CD4-positive, CD25-positive, alpha-beta regulatory T cell (primary cell): Measurements from ENCODE around the gene PRSS38. TPM values are rescaled to one million over a fixed set of nuclear protein-coding genes. Genes with fewer than 3 reads are reported as not detected.
A peak's percentile ranks its signal among the peaks of the same experiment; 100 is the strongest.

Experiments used
- ATAC-seq, 2 donors: fragments of 150-1000 bp; cut with Tn5 transposase; one replicate each; pipeline ENCODE4 v1.10.0; 2021; ENCODE audit warnings: low read depth in 2 of 2, moderate number of reproducible peaks in 2 of 2, moderate library complexity in 1 of 2
- DNase-seq, 3 donors: peaks; one replicate each; pipeline versions ENCODE4 v3.0.0 to v3.0.0-alpha.2; 2012 to 2022; ENCODE audit warnings: mixed read lengths in 1 of 3
- H3K27ac ChIP-seq: one replicate; pipeline ENCODE4 v1.7.0; 2013; ENCODE audit warnings: mild to moderate bottlenecking, low read length; ENCODE audit not compliant: insufficient read depth, poor library complexity, severe bottlenecking
- H3K27me3 ChIP-seq: one replicate; pipeline ENCODE4 v1.7.0; 2013; ENCODE audit warnings: low read length; ENCODE audit not compliant: control insufficient read depth, insufficient read depth
- H3K36me3 ChIP-seq: one replicate; pipeline ENCODE4 v1.7.0; 2013; ENCODE audit warnings: mild to moderate bottlenecking, low read length, moderate library complexity; ENCODE audit not compliant: control insufficient read depth, insufficient read depth
- H3K4me1 ChIP-seq: 2 replicates; pipeline ENCODE4 v1.7.0; 2013; ENCODE audit warnings: mild to moderate bottlenecking, low read length; ENCODE audit not compliant: insufficient read depth, control insufficient read depth, poor library complexity, severe bottlenecking
- H3K4me3 ChIP-seq: one replicate; pipeline ENCODE4 v1.7.0; 2013; ENCODE audit warnings: low read depth, mild to moderate bottlenecking, low read length, moderate library complexity
- H3K9me3 ChIP-seq, 2 experiments: 1 replicate in 1 of 2; 2 replicates in 1 of 2; pipeline ENCODE4 v1.7.0; 2013; ENCODE audit warnings: low read length in 2 of 2, mild to moderate bottlenecking in 1 of 2, moderate library complexity in 1 of 2; ENCODE audit not compliant: control insufficient read depth in 2 of 2
- H3K27ac Mint-ChIP-seq, 3 donors: one replicate each; pipeline ENCODE4 v1.8.0; 2020 to 2022; ENCODE audit warnings: mild to moderate bottlenecking in 3 of 3, mixed read lengths in 3 of 3, moderate library complexity in 2 of 3
- H3K27me3 Mint-ChIP-seq: one replicate; pipeline ENCODE4 v1.8.0; 2022; ENCODE audit warnings: mild to moderate bottlenecking, mixed read lengths
- H3K36me3 Mint-ChIP-seq: one replicate; pipeline ENCODE4 v1.8.0; 2020; ENCODE audit warnings: mixed read lengths
- H3K4me1 Mint-ChIP-seq, 4 donors: one replicate each; pipeline ENCODE4 v1.8.0; 2020 to 2022; ENCODE audit warnings: mixed read lengths in 4 of 4, mild to moderate bottlenecking in 1 of 4
- H3K4me3 Mint-ChIP-seq, 4 donors: one replicate each; pipeline ENCODE4 v1.8.0; 2020 to 2022; ENCODE audit warnings: mild to moderate bottlenecking in 4 of 4, mixed read lengths in 4 of 4, moderate library complexity in 3 of 4
- H3K9me3 Mint-ChIP-seq, 7 donors: one replicate each; pipeline ENCODE4 v1.8.0; 2020 to 2022; ENCODE audit warnings: mixed read lengths in 7 of 7, mild to moderate bottlenecking in 3 of 7, moderate library complexity in 2 of 7
- polyA plus RNA-seq, 4 donors: library from polyadenylated mRNA; unstranded; fragments of 300-500 nt; fragmentation: Illumina TruSeq; gene quantifications; one replicate each; pipeline ENCODE4 v1.2.3, GENCODE V29; 2021
- total RNA-seq: library from RNA; stranded (reverse); gene quantifications from one replicate; pipeline ENCODE4 v1.2.3, GENCODE V29; 2022

The PRSS38 gene
- total and polyA plus RNA-seq, 5 donors from 2014 or later = not detected

DNA sequence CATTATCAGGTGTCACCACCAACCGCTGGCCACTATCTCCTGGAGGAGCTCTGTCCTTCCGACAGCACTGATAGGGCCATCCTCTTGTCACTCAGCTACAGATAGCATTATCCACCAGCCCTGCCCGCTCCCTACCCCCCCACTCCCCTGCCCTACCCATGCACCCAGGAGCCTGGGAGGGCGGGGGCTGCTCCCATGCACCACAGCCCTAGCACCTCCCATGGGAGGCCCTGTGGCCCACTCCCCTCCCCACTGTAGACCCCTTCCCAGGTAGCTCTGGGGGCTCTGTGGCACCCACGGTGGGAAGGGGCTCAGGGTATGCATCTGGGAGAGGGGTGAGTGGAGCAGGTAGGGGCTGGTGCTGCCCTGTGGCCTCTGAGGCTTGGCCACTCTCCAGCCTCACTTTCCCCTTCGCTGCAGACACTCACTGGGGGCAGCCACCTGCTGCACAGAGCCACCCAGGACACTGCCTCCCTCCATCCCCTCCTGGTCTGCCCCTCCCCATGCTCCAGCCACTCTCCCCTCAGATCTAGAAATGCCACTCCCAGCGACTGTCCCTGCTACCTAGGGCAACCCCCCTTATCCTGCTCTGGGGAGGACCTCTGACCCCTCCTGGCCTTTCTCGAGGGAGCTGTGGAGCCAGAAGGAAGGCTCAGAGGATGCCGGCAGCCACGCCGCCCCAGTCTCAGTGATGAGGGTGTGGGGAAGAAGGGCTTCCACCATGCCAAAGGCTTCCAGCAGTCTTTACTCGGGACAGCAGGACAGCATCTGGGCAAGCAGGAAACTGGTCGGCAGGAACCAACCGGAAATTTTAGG lies 73.8 kb downstream of the PRSS38 start:
- DNase-seq (no peak), ATAC-seq (no peak)
- Mint-ChIP-seq H3K27ac (peak overlapping the region in 2 of 3 donors; percentile 38 to 91), H3K4me3 (peak overlapping the region in 3 of 4 donors; percentile 43 to 76 (median 58)), H3K27me3 (peaks cover 5% of the 10 kb centered on the region), H3K9me3 (no peaks in the 10 kb centered on the region), H3K4me1 (peaks cover 0 to 30% (median 6%) of the 10 kb centered on the region in 4 donors), H3K36me3 (no peaks in the 10 kb centered on the region)
- H3K4me3 ChIP-seq = no peak overlapping the region
- peak overlapping the region; percentile 74 for H3K27ac ChIP-seq
- H3K9me3 ChIP-seq = no peaks in the 10 kb centered on the region
- H3K36me3 ChIP-seq = no peaks in the 10 kb centered on the region
- H3K27me3 ChIP-seq = no peaks in the 10 kb centered on the region
- H3K4me1 ChIP-seq = peaks cover 45% of the 10 kb centered on the region

DNA sequence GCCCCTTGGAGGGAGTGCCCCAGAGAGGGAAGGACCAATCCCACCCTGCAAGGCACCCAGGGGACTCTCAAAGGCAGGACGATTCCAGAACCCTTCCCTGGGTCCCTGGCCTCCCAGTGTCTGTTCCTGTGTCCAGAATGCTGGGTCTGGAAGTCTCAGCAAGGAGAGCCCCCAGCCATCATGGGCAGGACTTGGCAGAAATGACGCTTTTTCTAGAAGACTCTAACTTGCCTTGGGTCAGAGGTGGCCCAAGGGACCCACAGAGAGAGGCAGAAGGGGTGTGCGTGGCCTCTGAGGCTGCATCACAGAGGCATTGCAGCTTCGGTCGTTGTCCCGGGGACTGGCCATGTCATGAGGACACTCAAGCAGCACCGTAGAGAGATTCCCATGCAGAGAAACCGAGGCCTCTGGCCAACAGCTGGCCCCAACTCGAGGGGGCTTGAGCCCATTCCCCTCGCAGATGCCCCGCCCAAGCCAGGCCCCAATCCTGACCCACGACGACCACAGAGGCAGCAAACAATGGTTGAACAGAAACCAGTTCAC lies 74.5 kb downstream of the PRSS38 start:
- H3K36me3 Mint-ChIP-seq = no peaks in the 10 kb centered on the region
- no peak overlapping the region for H3K4me3 Mint-ChIP-seq
- no peak for ATAC-seq
- Histone ChIP-seq H3K27ac (no peak overlapping the region), H3K4me3 (no peak overlapping the region), H3K36me3 (no peaks in the 10 kb centered on the region), H3K9me3 (no peaks in the 10 kb centered on the region), H3K4me1 (peaks cover 38% of the 10 kb centered on the region), H3K27me3 (no peaks in the 10 kb centered on the region)
- no peaks in the 10 kb centered on the region for H3K9me3 Mint-ChIP-seq
- no peak for DNase-seq
- H3K4me1 Mint-ChIP-seq = peaks cover 0 to 25% (median 5%) of the 10 kb centered on the region in 4 donors
- peak overlapping the region in 1 of 3 donors; percentile 78 for H3K27ac Mint-ChIP-seq
- peaks cover 5% of the 10 kb centered on the region for H3K27me3 Mint-ChIP-seq

- Histone ChIP-seq H3K4me3 (no peak overlapping the region), H3K4me1 (peaks cover 31% of the 10 kb centered on the region), H3K9me3 (no peaks in the 10 kb centered on the region), H3K27ac (no peak overlapping the region), H3K27me3 (no peaks in the 10 kb centered on the region), H3K36me3 (no peaks in the 10 kb centered on the region)
- Mint-ChIP-seq H3K36me3 (no peaks in the 10 kb centered on the region), H3K27ac (peak overlapping the region in 1 of 3 donors; percentile 73), H3K27me3 (peaks cover under 1% of the 10 kb centered on the region), H3K4me1 (peaks cover 0 to 18% (median 1%) of the 10 kb centered on the region in 4 donors), H3K4me3 (no peak overlapping the region), H3K9me3 (no peaks in the 10 kb centered on the region)
- no peak for ATAC-seq
- DNase-seq = no peak
Observed at GRCh38 chr1:227890451-227891222, 75.2 kb downstream of the PRSS38 start.

DNA sequence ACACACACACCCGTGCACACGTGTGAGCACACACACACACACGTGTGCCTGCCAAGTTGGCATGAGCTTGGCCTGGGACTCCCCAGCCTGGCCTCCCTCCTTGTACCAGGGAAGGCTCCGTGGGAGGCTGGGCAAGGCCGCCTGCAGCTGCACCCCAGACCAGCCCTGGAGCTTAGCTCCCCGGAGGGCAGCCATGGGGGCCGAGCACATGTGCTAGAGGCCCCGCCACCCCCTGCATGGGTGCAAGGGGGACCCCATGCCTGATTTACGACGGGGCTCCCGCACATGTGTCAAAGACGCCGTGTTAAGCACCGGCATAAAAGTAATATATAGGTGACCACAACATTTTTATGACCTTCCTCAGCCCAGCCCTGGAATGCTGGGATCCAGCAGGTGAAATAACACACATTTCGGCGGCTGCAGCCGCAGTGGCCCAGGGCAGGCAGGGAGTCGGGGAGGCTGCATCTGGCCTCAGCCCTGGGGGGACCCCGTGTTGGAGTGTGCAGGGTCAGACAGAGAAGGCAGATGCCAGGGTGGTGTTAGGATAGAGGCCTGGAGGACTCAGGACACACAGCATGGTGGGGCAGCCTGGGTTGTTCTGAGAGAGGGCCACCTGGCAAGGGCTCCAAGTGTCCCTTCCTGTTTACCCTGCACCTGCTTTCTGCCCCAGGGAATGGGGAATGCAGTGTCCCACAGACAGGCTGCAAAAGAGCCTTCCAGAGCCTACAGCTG lies 75.9 kb downstream of the PRSS38 start:
- Histone ChIP-seq H3K9me3 (no peaks in the 10 kb centered on the region), H3K36me3 (no peaks in the 10 kb centered on the region), H3K27ac (no peak overlapping the region), H3K27me3 (no peaks in the 10 kb centered on the region), H3K4me3 (no peak overlapping the region), H3K4me1 (peaks cover 24% of the 10 kb centered on the region)
- no peaks in the 10 kb centered on the region for H3K36me3 Mint-ChIP-seq
- H3K9me3 Mint-ChIP-seq = no peaks in the 10 kb centered on the region
- H3K4me1 Mint-ChIP-seq = peaks cover 0 to 15% (median 0%) of the 10 kb centered on the region in 4 donors
- H3K4me3 Mint-ChIP-seq = no peak overlapping the region
- H3K27ac Mint-ChIP-seq = peak overlapping the region in 1 of 3 donors; percentile 29
- DNase-seq = no peak
- ATAC-seq = no peak
- no peaks in the 10 kb centered on the region for H3K27me3 Mint-ChIP-seq

DNA sequence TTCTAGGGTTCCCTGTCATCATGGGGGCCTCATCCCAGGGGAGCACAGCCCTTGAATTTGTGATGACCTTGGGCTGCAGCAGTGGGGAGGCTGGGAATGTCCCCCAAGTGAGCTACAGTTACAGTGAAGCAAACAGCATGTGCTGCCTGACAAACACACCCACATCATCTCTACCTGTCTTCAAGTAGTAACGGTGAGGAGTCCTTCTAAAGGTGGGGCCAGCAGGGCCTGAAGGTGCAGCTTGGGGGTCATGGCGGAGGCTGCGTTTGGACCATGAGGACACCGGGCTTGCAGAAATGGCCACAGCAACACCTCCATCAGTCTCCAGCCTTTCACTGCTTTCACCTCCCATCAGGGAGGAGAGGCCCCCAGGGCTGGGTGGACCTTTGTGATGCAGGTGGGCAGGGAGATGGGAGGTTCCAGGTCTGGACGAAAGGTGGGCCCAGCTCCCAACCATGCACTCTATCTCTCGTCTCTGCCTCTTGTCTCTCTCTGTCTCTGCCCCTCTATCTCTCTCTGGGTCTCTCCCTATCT lies 76.5 kb downstream of the PRSS38 start:
- peaks cover 17% of the 10 kb centered on the region for H3K4me1 ChIP-seq
- Mint-ChIP-seq H3K4me3 (no peak overlapping the region), H3K27me3 (no peaks in the 10 kb centered on the region), H3K27ac (peak overlapping the region in 2 of 3 donors; percentile 29 to 82), H3K9me3 (no peaks in the 10 kb centered on the region), H3K4me1 (peaks cover 0 to 11% (median 0%) of the 10 kb centered on the region in 4 donors), H3K36me3 (no peaks in the 10 kb centered on the region)
- H3K9me3 ChIP-seq = no peaks in the 10 kb centered on the region
- H3K27ac ChIP-seq = no peak overlapping the region
- ATAC-seq (no peak), DNase-seq (no peak)
- H3K27me3 ChIP-seq = no peaks in the 10 kb centered on the region
- H3K4me3 ChIP-seq = no peak overlapping the region
- no peaks in the 10 kb centered on the region for H3K36me3 ChIP-seq

DNA sequence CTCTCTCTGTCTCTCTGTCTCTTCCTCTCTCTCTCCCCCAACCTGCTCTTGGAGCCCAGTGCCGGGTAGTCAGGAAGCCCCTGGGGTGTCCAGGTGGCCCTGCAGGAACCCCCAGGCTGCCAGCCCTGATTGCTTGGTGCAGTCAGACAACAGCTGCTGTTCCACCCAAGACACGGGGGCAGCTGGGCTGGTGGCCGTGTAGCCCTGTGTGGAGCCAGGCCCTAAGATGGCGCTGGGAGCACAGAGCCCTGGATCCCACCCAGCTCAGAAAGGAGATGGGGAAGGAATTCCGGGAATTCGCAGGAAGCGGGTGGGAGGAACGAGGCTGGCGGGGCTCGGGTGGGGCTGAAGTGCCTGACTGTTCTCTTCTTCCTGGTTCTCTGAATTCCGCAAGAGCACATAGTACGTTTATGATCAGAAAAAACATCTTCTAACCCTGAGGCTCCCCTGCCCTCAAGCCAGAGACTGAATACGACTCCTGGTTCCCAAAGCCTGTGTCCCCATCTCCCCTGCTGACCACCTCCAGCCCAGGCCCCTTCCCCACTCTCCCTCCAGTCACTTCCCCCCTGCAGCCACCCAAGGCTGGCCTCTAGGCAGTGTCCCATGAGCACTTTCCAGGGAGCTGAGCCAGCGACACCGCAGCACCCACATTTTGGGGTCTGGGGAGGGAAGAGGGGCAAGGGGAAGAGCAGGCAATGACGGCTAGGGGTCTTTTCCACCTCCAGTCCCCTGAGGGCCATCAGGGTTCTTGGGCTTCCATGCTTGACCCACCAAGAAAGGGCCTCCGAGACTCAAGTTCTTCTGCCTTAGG lies 77.2 kb downstream of the PRSS38 start:
- H3K36me3 Mint-ChIP-seq = no peaks in the 10 kb centered on the region
- Histone ChIP-seq H3K4me1 (peaks cover 11% of the 10 kb centered on the region), H3K36me3 (no peaks in the 10 kb centered on the region), H3K9me3 (no peaks in the 10 kb centered on the region), H3K4me3 (no peak overlapping the region), H3K27me3 (no peaks in the 10 kb centered on the region), H3K27ac (no peak overlapping the region)
- no peak for DNase-seq
- peaks cover 0 to 11% (median under 1%) of the 10 kb centered on the region in 4 donors for H3K4me1 Mint-ChIP-seq
- H3K27me3 Mint-ChIP-seq = no peaks in the 10 kb centered on the region
- peak overlapping the region in 2 of 3 donors; percentile 29 to 82 for H3K27ac Mint-ChIP-seq
- ATAC-seq = no peak
- no peak overlapping the region for H3K4me3 Mint-ChIP-seq
- H3K9me3 Mint-ChIP-seq = no peaks in the 10 kb centered on the region
